ENCODE results near the gene MAGI2.

The MAGI2 gene

GRCh38 chr7:78770422-78771410 is 682.8 kb downstream of the MAGI2 start:
- DNase-seq, result no peak

DNA sequence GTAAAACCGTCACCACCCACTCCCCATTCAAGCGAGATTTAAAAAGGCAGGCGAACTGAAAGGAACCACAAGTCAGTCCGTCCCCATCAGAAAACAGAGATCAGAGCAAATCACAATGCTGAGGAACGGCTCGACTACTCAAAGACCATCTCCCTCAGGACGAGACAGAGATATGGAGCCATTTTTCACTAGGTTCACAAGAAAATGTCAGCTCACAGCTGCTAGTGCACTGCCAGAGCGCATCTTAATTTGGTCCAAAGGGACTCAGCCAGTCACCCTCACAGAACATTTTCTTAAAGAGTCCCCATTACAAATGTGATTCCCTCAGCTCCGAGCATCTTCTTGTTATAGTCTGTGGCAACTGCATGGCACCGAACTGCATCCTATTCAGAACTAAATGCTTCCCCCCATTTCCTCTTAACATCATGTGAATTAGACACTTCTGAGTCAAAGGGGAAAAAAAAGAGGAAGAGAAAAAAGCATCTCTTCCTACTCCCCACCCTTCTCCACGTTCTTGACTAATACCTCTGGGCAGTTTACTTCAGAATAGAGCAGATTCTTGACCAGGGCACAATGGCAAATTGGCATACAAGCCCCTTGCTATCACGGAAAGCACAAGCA is 683.9 kb downstream of the MAGI2 start:
- DNase-seq, result no peak

DNA sequence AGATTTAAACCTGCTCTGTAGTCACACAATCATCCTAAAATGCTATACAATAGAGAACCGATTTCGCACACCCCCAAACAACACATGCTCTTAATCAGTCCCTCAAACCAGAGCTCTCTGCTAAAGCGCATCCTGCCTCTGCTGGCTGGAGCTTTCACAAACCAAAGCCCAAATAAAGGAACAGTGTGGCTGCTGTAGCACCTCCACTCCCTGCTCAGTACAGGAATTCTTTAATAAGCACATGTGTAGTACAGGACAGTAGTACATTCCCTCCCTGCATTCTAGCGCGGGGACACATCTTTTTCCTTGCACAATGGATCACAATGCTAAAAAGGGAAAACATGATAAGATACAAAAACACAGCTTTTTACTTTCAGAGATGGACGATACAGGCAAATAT is 684.6 kb downstream of the MAGI2 start:
- no peak for DNase-seq

DNA sequence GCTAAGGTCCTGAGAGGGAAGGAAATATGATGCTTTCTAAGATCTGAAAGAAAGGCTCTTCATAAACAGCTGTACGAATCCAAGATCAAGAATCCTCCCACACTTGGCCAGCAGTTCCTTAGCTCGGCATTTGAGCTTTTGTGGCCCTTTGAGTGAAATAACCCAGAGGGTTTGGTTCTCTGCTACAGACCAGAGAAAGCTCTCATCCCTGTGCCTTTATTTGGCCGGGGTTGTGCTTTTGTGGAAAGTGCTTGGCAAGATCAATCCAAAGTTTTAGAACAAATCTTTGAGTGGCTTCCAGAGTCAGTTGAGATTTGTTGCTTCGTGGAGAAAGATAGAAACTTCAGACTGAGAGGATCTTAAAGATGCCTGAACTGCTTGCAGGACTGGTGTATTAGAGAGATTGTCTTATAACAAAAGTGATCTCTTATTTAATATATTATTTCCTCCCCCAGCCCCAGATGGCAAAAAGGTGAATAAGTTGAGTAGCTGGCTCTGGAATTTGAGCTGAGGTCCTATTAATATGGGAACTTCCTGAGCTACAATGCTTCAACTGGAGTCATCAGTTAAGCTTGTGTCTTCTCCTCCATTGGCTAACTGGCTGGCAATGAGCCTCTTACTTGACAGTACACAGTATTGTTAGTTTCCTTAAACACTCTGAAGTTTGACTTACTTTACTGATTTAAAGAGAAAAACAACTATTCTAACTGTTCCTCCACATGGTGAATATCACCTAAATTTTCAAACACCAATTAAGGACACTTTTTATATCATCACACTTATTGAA is 687.3 kb downstream of the MAGI2 start:
- no peak for DNase-seq

DNA sequence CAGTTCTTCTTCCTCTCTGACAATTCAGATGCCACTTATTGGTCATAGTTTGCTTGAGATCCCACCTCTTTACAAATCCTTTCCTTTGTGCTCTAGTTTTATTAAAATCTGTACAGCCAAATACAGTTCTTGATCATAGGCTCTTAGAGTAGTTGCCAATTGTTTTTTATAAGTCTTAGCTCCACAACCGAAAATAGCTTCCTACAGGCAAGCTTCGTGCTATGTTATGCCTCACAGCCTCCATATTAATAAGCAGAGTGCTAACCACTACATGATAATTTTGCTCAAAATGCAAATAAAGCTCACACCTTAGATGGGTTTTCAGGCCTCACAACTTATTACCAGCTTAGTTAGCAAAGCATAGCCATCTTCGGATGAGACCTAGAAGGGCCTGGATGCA is 688.9 kb downstream of the MAGI2 start:
- no peak for DNase-seq

GRCh38 chr7:78762625-78763024 is 690.8 kb downstream of the MAGI2 start:
- no peak for DNase-seq

GRCh38 chr7:78760620-78761355 is 692.7 kb downstream of the MAGI2 start:
- no peak for DNase-seq

- DNase-seq, result no peak
Measured at GRCh38 chr7:78752554-78752953, 700.9 kb downstream of the MAGI2 start.

- DNase-seq, result no peak
Measured at GRCh38 chr7:78751253-78751652, 702.2 kb downstream of the MAGI2 start.

DNA sequence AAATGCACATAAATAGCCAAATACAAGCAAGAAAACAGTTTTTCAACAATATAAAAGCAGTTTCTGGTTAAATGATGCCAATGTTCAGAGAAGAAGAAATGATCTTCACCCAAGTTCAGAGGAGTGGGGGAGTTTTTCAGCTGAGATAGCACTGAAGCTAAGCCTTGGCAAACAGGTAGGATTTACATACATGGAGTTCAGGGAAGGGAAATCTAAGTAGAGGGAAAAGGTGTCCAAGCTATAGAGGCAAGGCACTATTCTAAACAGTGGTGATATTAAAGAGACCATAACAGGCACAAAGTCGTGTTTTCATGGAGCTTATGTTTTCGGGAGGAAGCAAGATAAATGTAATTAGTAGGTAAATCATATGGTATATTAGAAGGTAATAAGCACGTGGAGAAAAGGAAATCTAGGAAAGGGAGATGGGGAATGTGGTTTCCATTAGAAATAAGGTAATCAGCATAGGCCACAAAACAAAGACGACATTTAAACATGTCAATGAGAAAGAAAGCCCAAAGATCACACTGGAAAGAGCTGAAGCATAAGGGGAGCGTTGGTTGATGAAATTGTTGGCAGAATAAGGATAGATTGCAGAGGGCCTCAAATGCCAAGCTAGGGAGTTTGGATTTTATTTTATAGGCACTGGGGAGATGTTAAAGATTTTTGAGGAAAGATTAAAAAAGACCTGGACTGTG is 704.3 kb downstream of the MAGI2 start:
- DNase-seq, result no peak

DNA sequence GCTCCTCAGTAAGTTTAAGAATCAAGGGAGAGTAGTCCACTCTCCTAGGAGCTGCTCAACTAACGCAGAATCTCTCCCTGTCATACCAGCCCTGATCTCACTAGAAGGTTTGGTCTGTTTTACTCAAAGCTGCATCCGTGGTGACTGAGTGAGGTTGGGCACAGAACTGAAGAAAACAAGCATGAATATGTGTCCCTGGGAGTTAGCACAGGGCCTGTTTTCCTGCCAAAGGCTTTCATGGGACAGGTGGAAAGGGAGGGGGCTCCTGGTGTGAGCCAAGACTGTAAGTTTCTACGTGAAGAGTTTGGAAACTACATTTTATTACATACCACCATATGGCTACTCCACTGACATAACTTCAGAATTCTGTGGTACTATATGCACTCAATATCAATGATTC is 705.9 kb downstream of the MAGI2 start:
- DNase-seq, result no peak

DNA sequence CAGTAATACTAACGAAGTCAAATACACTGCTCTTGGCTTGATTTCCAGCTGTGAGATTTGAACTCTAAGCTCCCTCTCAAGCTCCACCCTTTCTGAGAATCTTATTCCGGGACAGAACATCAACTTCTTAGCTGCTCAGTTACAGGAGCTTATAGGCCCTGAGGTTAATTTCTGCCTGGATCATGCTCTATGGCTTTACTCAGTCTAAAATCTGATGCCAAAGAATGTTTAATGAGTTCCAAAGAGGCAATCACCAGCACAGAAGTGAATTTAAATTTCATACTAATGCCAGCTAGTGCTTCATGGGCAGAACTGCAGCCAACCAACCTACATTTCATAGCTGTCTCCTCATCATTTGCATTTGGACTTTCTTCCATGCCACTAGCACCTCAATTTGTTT is 707.2 kb downstream of the MAGI2 start:
- DNase-seq, result no peak

DNA sequence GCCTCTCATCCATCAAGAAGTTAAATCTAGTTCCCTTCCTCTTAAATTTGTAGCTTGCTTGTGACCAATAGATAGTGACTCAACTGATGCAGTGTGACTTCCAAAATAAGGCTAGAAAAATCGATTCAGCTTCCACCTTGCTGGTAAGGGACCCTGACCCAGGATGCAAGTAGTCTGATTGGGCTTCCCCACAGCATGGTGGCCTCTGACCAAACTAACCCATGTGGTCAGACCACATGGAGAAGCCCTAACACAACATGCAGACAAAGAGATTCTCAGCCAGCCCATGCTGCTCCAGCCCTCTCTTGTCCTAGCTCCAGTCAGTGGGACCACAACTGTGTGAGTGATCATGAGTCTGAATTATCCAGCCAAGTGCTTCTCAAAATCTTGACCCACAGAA is 710.8 kb downstream of the MAGI2 start:
- no peak for DNase-seq

DNA sequence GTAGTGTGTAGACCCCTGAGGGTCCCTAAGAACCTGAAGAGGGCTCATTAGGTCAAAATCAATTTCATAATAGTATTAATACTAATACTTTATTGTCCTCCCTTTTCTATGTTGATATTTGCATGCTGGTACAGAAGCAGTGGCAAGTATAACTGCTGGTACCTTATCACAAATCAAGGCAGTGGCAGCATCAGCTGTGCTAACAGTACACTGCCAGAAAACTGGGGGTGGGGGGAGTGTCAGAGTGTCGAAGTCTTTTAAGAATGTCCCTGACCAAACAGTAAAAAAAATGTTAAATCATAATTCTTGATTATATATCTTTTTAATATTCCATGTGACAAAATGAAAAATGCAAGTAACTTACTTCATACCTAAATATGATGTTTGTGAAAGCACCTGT is 716.9 kb downstream of the MAGI2 start:
- no peak for DNase-seq

- DNase-seq, result no peak
Measured at GRCh38 chr7:78734626-78735025, 718.8 kb downstream of the MAGI2 start.

GRCh38 chr7:78720066-78720465 is 733.4 kb downstream of the MAGI2 start:
- no peak for DNase-seq

GRCh38 chr7:78718212-78718611 is 735.3 kb downstream of the MAGI2 start:
- DNase-seq, result no peak

DNA sequence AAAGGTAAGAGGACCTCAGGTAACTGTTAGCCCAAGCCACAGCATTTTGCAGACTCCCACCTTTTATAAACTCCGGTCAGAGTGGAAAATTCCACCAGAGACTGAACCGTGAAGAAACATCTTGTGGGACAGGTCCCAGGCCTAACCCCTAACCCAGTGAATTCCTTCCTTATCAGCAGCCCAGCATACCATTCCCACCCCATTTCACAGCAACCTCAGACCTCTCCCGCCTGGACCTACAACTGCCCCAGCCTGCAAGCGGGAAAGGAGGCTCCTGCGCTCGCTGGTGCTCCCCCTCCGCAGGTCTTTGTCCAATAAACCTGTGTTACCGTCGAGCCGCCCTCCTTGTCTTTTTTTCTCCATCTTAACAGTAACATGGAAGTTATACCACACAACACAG is 736.6 kb downstream of the MAGI2 start:
- no peak for DNase-seq

GRCh38 chr7:78714356-78714755 is 739.1 kb downstream of the MAGI2 start:
- DNase-seq, result no peak

GRCh38 chr7:78712111-78712510 is 741.4 kb downstream of the MAGI2 start:
- DNase-seq, result no peak

DNA sequence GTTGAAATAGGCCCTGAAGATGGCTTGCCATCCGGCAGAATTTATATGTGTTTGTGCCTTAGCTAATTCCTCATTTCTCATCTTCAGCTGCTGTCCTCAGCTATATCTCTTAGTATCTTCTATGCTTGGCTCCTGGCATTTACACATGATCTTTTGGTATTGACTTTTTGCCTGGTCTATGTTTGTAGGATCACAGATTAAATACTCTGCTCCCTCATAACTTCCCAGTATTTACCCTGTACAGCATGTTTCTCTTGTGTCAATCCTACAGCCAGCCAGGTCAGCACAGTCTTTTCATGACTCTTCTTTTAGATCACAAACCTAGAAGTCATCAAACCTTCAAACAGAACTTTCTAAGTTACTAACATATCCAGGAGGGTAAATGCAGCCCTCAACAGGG is 743.8 kb downstream of the MAGI2 start:
- DNase-seq, result no peak

- no peak for DNase-seq
Measured at GRCh38 chr7:78704504-78704903, 749.0 kb downstream of the MAGI2 start.
